GM21717 (cell line): Measurements from ENCODE around the gene EVA1B.
A peak's percentile ranks its signal among the peaks of the same experiment; 100 is the strongest.

Source experiments
- ATAC-seq: cut with Tn5 transposase; IDR thresholded peaks from one replicate; pipeline ENCODE4 v1.9.1; 2021; ENCODE audit warnings: mild to moderate bottlenecking, moderate library complexity; ENCODE audit not compliant: unreplicated experiment

The EVA1B gene, protein sequence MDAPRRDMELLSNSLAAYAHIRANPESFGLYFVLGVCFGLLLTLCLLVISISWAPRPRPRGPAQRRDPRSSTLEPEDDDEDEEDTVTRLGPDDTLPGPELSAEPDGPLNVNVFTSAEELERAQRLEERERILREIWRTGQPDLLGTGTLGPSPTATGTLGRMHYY

DNA sequence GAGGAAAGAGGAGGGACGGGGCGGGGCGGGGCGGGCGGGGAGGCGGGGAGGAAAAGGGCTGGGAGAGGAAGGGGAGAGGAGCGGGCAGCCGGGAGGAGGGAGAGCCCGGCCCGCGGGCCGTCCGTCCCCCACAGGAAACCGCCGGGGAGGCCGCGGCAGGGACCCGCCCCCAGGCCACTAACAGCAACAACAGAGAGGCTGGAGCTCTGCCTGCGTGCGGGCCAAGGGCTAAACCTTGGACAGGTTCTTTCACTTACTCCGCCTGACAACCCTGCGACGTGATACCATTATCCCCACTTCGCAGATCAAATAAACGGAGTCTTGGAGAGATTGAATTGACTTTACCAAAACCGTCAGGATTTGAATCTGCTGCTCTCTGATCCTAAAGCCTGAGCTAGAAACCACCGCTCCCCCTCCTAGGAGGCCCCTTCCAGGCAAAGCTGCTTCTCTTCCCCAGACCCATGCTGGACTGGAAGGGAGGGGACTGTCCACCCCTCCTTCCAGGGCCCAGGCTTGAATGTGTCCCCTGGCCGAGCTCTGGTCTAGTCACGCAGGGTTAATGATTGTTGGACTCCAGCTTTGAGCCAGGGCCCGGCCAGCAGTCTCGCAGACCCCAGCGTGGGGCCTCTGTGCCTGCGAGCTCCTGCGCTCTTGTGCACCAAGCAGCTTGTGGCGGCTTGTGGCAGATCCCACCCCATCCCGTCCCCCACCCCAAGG is at the start of gene EVA1B:
TSS of gene EVA1B (minus strand) at position 10 of the 717 bp plus-strand sequence. CDS start 608 bp downstream, outside the sequence.
- no peak for ATAC-seq

DNA sequence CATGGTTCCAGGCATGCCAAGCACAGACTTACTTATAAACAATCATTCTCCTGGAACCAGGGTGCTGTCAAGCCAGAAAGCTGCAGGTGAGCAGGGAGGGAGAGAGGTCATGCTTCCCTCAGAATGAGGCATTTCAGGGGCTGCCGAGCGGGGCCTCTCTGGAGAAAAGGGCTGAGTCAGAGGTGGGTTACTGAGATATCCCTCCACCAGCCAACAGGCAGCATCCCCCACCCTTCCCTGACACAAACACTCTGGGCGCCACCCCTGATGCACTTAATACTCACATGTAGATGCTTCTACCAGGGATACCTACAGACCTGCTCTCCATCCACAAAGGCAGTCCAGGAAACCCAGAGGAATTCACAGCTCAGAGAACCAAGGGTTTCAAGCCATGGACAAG is 49.2 kb upstream of the EVA1B start:
- ATAC-seq, result no peak

DNA sequence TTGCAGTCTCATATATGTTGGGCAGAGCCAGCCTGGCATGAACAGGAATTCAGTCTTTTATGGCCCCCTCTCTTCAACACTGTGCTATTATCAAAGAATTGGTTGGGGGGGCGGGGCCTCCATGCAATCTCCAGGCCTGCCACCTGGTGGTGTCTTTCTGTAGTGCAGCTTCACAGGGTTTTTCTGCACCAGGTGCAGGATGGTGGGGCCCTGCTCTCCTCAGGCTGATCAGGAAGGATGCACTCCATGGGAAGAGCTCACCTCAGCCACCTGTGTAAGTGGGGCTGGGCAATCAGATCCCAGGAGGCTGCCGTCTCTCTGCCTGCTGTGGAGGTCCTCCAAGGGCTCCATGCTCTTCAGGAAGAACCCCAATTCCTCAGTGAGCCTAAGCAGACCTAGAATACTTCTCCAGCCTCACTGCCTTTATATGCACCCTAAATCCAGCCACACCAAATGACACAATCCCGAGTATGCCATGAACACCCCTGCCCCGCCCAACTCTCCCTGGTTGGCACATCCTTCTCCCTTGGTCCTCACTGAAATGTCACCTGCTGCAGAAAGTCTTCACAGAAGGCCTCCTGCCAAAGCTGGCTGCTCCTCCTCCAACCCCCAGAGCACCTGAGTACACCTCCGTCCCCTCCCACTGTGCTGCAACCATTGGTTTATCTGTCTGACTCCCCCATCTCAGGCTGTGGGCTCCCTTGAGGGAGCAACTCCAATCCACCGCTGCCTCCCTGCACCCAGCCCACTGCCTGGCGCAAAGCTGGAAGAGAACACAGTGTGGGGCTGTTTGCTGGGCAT is 45.8 kb upstream of the EVA1B start:
- ATAC-seq, result no peak

DNA sequence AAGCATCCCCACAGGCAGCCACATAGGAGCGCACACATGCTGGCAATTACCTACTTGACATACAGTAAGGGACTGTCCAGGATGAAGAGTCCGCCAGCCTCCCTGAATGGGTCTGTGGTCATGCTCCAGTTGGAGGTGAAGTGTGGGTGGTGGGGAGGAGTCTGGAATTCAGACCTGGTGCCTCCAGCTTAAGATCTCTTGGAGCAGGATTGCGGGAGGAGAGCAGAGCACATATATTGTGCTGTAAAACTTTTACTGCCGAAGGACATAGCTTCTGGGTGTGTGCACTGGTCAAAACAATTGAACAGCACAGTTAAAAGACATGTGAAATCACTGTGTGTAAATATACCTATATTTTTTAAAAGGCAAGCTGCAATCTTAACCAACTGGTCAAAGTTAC is 44.4 kb upstream of the EVA1B start:
- ATAC-seq, result no peak

DNA sequence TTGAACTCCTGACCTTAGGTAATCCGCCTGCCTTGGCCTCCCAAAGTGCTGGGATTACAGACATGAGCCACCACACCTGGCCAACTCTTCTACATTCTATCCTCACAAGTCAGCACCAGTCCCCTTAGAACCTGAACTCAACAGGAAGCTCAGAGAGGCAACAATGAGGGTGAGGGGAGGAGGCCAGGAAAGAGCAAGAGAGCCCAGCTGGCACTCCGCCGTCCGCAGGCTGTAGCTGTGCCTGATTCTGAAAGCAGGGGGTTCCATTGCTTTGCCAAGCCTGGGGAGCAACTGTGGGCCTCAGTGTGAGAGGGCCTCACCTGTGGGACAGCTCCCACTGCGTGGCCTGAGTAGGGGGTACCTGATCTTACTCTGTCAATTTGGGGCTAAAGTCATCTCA is 43.6 kb upstream of the EVA1B start:
- ATAC-seq, result no peak

DNA sequence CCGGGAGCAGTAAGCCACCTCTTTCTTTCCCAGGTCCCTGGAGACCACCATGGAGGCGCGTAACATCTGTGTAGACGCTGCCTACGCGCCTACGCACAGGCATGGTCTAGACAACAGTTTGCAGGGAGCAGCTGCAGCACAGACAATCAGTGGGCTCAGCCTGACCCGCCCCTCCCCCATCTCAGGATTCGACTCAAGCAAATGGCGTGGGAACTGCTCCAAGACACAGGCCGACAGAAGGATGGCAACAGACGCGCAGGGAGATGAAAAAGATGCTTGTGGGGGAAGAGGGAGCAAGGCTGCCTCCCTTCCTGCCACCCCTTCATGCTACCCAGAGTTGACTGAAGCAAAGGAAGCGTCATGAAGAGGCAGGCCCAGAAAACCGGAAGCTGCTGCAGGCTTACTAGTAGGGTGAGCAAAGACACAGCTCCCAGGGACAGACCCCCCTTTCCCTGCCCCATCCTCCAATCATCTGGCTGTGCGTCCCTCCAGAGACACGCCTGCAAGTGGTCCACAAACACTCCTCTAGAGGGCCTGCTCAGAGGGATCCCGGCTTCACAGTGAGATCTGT is 42.7 kb upstream of the EVA1B start:
- no peak for ATAC-seq

DNA sequence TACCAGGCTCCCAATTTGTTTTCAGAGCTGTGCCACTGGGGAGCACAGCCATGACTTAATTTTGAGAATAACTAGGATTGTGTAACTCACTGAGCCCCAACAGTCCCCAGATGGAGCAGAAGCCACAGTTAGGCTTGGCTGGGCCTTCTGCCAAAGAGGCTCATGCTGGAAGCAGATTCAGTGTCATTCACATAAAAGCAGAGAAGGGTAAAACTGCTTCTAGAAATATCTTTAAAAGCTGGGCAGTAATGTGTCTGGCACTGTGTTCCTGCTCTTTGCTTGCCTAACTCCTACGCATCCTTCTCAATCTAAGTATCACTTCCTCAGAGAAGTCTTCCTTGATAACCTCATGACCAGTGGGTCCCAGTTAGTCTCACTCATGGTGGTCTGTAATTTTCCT is 41.9 kb upstream of the EVA1B start:
- no peak for ATAC-seq

DNA sequence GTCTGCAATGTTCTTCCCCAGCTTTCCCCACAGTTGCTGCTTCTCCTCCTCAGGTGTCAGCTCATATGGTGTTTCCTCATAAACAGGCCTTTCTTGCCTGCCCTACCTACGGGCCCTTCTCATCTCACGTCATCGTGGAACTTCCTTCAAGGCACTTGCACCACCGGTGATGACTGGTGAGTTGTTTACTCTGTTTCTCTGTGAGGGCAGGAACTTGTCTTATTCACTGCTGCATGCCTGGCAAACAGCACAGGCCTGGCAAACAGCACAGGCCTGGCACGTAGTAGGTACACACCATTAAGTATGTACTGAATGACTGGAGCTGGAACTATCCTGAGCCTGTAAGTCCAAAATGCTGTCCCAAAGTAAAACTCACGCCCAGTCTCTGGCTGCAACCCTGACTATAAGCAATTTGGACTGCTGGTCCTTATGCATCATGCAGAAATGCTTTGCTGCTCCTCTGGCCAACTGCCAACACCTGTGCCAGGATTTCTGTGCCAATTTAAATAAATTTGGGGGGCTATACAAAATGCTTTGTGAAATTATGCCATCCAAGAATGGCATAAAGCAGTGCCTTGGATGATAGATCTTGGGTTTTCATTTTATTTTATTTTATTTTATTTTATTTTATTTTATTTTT is 36.6 kb upstream of the EVA1B start:
- ATAC-seq, result no peak

DNA sequence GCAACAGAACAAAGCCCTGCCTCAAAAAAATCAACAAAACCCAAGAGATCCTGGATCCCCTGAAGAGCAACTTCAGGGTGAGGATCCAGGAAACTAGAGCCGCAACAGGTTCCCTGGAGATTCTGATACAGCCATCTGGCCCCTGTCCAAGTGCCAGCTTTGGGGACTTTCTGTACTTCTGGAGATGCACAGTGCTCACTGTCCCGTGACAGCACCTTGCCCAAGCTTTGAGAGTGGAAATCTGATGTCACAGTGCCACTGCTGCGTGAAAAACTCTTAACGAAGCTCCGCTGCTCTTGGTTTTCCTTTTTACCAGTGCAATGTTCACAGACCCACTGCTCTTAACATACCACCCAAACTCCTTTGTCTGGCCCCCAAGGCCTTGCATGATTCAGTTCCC is 35.9 kb upstream of the EVA1B start:
- ATAC-seq, result no peak

DNA sequence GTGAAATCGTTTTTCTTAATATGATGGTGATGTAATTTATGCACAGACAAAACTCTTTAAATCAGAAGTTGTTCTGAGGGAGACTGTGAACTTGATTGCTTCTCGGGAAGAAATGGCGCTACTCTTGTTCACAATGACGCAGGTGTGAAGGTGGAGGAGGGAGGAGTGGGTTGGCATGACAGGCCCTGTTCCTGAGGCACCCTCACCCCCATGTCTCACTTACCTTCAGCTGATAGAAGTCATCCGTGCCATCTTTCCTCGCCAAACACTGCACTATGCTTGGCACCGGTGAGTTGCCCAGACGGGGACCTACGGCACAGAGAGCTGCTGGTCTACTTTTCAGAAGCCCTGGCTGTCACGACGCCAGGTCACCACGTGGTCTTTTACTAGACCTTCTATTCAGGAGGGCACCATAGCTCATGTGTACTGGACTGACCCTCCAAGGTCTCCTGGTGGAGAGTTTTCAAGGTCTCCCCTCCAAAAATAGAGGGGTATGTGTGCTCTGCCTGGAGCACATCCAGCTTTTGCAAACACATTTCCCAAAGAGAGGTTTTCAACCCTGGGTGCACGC is 35.2 kb upstream of the EVA1B start:
- no peak for ATAC-seq

DNA sequence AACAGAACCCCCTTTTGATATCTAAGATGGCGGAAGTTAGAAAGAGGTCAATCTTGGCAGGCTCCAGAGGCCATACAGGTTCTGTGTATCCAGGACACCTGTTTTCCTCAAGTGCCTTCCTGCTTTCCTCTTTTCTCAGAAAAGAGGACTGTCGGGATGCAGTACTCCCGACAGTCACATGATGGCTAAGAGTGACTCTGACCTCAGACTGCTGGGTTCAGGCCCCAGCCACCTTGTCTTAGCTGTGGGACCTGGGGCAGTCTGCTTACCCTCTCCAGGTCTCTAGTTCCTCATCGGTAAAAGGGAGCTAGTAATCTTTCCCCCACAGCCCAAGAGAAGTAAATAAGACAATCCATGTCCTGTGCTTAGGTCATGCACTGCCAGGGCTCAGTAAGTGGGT is 32.4 kb upstream of the EVA1B start:
- no peak for ATAC-seq

DNA sequence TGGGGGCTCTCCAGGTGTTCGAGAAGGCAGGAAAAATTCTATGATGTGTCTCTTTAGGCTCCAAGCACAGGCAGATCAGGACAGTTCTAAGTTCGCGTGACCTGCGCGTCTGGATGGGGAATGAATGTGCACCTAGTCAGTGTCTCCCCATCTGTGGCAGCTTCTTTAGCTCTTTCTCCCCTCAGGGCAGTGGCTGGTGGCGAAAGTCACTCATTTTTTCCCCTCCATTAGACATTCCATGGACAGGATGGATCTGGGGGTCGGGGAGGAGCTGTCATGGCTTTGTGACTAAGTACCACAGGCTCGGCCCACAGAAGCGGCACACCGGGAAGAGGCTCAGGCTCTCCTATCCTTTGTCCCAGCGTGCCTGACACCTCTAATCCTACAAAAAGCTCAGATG is 31.0 kb upstream of the EVA1B start:
- no peak for ATAC-seq

DNA sequence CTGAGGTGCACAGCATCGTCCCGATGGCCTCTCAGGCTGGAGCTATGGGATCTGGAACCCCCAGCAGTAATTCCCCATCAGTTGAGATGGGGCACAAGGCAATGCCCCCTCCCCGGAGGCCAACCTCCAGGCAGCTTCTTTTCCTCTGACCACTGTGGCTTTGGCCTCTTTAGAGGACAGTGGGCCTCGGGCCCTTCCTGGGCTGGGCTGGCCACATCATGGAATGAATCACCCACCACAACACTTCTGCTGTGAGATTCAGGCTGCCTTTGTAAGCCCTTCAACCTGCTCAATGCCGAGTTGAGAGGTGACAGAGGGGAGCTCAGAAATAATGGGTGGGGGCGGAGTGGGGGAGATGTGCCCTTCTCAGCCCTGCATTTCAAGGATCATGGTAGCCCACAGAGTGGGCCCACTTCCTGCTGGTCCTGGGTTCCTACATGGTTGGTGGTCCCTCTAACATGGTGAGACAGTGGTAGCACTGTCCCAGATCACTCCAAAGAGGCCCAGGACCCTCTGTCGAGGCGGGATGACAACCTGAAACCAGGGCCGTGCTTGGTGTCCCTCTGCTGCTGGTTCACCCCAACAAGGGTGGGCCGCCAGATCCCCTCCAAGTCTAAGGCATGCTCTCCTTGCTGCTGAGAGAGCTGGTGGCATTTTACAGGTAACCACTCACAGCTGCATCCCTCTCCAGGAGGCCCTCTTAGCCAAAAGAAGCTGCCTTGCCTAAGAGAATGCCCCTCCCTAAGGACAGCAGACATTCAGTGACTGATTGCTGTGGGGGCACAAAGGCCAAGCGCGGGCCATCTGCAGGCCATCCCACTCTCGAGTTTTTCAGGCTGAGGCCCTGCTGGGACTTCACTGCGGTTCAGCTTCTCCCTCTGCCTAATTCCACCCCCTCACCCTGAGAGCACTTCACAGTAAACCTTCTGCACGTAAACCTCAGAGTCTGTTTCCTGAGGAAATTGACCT is 29.7 kb upstream of the EVA1B start:
- ATAC-seq, result no peak

DNA sequence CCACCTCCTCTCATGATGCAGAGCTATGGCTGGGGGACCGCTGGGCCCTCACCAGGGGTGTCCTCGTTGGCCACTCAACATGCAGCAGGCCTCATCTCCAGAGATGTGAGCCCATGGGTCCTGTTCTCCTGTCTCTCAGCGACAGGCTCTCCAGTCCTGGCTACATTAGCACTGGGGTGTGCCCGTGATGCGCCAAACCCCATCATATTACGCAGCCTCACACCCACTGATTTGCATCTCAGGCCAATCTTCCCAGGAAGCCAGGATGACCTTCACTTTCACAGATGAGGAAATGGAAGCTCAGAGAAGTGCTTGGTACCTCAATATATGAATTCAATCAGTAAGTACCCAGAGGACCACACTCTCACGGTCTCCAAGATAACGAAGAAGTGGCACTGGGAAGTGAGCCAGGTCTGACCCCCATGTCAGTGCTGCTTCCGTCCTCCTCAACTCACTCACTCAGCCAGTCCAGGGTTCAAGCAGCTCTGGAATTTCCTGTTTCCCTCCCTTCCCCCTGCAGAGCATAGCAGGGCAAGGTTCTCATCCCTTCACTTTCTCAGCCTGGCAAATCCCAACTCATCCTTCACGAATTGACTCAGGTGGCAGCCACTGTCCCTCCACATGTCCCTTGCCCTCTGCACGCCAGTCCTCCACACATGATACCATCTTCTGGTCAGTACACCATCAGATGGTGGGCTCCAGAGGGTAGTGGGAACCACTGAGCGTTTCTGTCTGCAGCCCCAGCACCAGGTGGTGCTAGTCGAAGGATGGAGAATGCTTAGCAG is 28.9 kb upstream of the EVA1B start:
- ATAC-seq, result no peak

DNA sequence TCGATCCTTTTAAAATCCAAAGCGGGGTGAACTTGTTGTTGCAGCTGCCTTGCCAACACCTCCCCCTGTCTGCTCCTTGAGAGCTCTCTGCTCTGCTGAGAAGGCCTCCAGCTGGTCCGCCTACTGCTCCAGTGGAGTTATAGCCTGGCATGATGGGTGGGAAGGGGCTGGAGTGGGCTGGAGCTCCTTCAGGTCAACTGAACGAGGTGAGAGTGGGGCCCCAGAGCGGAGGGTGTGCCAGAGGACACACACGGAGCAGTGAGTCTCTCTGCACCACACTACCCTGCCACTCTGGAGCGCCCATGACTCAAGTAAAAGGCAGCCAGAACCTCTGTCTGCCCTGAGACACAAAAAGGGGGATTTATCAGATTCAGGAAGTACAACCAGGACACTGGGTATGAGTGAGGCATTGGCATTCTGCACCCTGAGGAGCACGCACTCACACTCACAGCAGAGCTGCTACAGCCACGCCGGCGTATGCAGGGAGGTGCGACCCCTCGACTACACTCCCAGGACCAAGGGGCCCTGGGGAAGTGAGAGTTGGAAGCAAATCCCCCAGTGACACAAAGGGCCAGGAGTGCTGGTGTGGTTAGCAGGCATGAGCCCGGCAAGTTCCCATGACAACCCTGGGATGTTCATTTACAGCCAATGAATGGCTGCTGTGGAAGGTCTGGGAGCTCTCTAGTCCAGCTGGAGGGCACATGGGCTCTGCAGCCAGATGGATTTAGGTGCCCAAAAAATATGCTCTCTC is 28.0 kb upstream of the EVA1B start:
- ATAC-seq, result no peak

DNA sequence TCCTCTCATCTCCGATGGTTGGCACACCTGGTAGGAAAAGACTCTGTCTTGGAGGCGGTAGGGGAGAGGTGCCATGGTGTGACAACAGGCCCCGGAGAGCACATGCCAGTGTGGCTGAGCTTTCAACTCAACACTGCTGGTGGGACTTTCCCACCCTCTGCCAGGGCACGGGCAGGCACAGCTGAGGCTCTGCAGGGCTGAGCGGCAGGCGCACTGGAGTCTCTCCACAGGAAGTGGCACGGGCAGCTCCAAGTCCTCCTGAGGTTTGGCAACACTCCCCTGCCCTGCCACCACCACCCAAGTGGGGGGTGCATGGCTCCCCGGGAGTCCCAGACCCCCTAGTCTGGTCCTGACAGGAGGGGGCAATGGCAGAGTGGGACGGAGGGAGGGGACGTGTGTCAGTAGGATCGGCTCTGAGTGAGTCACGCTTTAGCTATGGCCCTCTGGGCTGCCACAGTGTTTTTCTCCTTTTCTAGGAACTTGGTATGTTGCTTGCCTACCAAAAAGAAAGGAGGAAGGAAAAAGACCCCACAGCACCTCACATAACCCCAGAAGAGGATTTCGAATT is 27.3 kb upstream of the EVA1B start:
- no peak for ATAC-seq

DNA sequence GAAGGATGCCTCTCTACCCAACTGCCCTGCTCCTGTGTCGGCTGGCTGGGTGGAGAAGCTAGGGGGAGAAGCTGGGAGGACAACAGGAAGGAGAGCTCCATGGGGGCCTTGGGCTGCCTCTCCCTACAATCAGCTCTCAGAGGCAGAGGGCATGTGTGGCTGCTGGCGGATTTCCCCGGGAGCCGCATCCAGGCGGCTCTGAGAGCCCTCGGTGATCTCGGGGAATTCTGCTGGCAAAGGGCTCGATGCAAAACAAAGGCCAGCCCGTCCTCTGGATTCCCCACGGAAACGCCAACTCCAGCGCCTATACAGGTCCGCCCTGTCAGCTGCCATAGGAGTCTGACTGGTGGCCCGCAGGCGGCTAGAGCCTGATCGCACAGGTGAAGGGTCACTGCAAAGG is 26.4 kb upstream of the EVA1B start:
- ATAC-seq, result no peak

DNA sequence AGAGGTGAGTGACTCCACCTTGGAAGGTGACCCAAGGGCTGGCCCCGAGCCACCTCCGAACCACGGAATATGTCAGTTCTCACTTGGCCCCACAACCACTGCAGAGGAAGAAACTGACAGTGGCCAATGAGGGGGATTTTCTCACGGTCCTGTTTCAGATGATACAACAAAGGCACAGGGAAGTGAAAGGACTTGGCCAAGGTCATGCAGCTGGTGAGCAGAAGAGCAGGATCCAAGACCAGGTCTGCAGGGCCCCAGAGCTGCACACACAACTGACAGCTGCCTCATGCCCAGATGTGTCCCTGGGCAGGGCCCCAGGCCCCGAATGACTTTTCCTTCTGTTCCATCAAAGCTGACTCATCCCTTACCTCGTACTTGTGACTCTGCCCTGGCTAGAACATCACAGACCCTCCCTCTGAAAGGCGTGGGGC is 25.8 kb upstream of the EVA1B start:
- peak; percentile 70 for ATAC-seq
